HG03575 (cell line): ENCODE data around the gene PDE4DIP.
"Not testable (repeated sequence)": the region's sequence is repeated elsewhere in the genome, so short reads cannot be mapped to it uniquely, and the experiment has no call there.

Source experiments
- ATAC-seq: cut with Tn5 transposase; IDR thresholded peaks from one replicate; pipeline ENCODE4 v1.9.1; 2021; ENCODE audit not compliant: unreplicated experiment, insufficient number of reproducible peaks, low FRiP score; ENCODE audit errors: extremely low read depth

The PDE4DIP gene

DNA sequence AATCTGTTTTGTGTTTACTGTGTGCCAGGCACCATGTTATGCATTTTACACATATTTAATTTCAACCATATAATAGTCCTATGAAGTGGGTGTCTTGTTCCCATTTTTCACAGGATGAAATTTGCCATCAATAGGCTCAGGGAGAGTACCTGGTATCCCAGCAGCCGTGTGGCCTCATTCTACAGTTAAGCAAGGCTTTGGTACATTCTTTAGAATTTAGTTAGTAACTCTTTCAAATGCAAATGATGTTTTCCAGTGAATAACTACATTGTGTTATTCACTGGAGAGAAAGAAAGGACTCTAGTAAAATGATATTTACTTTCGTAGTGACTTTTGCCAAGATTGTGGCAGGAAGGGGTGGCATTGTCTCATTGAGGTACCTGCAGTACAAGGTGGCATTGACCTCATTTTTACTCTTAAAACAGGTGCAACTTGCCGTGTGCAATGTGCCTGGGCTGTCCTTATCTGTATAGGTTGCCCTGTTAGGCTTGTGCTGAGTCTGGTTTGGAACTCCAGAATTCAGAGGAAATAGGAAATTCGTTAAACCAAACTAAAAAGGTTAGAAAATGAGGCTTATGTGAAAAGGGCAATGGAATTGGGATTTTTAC lies 65.1 kb downstream of the PDE4DIP start:
- ATAC-seq: not testable (repeated sequence)

DNA sequence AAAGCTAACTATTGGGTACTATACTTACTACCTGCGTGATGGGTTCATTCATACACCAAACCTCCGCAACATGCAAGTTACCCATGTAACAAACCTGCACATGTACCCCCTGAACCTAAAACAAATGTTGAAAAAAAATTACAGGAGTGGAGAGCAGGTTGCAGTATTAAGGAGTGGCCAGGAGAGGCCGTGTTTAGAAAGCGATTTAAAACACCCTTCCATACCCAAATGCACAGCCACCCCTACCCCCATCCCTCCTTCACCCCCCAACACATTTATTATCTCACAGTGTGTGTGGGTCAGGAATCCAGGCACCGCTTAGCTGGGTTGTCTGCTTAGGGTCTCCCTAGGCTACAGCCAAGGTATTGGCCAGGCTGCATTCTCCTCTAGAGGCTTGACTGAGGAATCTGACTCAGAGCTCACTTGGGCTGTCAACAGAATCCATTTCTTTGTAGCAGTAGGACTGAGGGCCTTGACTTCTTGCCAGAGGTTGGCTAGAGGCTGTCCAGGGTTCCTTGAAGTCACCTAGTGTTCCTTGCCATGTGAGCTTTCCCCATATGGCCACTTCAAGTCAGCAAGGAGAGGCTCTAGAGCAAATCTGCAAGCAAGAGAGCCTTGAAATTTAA lies 67.2 kb downstream of the PDE4DIP start:
- ATAC-seq: not testable (repeated sequence)

DNA sequence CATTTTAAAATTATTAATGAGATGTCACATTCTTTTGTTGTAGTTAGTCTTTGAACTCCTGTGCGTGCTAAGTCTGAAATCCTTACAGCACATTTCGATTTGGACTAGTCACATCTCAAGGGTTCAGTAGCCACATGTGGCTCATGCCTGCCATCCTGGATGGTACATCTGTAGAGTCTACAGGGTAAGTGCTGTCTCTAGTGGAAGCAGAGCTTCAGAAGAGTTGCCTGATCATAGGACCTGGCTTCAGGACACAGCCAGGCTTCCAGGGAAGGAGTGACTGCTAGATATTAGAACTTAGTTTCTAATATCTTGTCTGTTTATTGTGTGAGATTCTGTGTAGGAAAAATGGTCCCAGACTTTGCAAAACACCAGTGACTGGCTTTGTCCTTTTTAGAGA lies 72.0 kb downstream of the PDE4DIP start:
- ATAC-seq: not testable (repeated sequence)

DNA sequence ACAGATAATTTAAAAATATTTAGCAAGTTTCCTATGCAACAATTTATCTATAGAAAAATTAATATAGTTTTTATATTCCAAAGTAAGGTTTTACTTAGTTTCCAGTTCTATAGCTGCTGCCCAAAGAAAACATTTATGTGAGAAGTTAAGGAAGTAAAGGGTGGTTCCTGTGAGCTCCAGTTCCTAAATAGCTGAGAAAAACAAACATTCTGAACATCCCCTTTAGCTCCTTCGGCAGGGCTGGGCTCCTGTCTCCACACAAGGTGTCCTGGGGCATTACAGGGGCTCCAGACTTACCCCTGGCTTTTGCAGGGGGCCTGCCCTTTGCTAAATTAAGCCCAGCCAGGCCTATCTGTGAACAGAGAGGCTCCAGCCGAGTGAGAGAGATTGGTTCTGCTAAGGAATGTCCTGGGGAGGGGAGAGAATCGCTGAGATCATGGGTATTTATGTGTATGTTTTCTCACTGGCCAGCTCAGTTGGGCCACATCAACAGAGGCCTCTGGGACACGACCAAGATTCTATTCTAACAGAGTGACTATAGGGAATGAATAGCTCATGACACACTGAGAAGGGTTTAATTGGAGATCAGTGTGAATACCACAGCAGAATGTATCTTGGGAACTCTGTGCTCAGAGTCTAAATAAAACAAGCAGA lies 72.6 kb downstream of the PDE4DIP start:
- not testable (repeated sequence) for ATAC-seq

DNA sequence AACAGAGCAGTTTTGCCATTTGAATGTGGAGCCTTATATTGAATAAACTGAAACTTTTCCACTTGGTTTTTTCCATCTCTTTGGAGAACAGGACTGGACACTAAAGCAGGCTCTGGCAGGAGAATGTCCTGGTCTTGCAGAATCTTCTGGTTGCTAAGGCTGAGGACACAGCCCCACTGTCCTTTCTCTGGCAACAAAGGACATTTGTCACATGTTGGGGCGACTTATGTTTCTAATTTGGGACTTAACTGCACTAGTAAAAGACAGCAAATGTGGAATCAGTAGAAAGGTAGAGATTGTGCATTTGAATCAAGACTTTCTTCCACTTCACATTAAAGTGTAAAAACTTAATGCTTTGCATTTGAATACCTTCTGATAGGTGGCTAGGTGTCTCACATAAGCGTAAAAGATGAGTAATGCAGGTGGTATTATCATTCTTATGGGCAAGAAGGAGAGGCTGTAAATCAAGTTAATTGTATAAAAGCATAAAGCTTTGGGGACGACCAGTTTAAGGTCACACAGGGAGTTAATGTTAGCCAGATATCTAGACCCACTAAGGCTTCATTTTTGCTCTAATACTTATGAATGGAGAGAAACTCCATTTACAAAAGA lies 74.7 kb downstream of the PDE4DIP start:
- ATAC-seq: not testable (repeated sequence)

DNA sequence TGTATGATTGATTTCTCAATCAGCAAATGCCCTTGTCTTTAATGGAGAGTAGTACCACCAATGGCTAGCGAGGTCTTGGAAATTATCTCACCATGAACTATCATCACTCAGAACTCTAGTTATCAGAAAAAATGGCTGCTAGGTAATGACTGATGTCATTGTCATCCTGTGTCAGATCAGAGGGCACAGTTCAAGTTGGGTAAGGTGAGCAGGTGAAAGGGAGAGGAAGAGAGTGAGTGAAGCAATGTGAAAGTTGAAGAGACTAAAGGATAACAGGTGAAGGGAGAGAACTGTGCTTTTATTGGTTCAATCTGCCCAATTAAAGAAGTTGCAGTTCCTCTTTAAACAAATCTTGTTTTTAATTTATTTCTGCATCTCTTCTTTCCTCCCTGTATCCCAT lies 76.8 kb downstream of the PDE4DIP start:
- ATAC-seq: not testable (repeated sequence)

DNA sequence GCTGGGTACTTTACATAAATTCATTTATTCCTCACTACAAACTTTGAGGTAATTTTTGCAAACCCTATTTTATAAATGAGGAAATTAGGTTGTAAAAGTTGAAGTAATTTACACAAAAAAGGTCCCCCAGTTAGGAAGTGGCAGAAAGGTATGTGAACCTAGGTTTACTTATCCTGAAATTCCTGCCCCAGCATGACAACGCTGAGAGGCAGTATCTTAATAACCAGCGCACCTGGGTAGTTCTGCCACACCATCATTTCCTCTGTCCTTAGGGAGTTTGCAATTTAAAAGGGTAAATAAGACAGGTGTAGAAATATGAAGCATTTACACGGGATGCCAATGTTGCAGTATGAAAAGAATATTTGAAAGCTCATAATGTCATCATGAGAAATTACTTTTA lies 79.6 kb downstream of the PDE4DIP start:
- not testable (repeated sequence) for ATAC-seq

DNA sequence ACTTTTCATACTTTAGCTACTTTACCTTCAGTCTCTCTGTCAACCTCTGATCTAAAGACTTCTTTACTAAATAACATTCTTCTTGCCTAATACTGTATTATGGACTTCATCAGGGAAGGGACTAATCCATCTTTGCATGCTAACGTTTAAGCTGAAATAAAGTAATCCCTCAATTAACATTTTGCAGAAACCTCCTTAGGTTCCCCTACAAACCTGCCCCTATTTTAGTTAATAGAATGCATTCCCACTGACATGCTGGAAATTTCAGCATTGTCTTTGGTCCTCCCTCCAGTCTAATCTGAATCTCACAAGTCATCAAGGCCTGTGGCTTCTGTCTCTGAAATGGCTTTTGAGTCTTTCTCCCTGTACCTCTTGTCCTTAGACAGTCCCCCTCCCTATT lies 83.4 kb downstream of the PDE4DIP start:
- ATAC-seq: not testable (repeated sequence)

DNA sequence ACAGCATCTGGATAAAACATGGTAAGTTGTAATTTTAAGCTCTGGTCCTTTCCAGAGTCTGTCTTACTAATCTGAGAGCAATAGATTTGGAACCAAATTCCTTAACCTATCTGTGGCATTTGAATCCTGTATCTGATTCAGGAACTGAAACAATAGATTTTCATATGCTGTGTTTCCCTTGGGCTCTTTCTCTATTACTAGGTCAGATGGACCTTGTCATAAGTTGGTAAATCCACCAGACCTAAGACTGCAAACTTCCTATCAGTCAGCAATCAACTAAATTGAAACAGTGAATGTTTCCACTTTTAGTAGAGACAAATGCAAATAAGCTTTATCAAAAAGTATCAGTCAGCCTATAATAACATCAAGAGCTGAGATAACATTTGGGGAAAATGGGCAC lies 85.0 kb downstream of the PDE4DIP start:
- not testable (repeated sequence) for ATAC-seq

DNA sequence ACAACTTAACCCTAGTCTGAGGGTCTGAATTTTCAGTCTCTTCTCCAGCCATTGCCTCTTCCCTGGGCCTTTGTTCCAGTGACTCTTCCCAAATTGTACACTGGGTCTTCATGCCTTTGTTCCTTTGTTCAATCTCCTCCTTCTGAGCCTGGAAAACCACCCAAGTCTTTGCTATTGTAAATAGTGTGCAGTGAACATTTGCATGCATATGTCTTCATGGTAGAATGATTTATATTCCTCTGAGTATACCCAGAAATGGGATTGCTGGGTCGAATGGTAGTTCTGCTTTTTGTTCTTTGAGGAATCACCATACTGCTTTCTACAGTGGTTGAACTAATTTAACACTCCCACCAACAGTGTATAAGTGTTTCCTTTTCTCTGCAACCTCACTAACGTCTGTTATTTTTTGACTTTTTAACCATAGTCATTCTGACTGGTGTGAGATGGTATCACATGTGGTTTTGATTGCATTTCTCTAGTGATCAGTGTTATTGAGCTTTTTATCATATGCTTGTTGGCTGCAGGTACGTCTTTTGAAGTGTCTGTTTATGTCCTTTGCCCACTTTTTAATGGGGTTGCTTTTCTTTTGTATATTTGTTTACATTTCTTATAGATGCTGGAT lies 91.3 kb downstream of the PDE4DIP start:
- ATAC-seq: not testable (repeated sequence)

DNA sequence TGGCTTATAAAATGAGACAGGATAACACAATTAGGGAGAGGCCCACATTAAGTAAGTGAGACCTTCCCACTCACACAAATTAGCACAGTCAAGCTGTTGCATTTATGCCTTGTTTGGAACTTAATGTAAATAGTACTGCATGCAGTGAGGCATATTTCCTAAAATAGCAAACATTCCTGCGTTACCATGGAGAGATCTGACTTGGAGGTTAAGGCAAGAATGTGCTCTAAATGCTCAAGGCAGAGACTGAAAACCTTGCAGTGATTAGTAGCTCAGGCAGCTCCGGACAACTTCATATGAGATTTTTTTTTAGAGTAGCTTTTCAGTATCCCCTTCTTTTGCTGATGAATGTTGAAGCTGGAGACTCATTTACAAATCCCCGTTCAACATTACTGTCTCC lies 98.7 kb downstream of the PDE4DIP start:
- ATAC-seq: not testable (repeated sequence)

DNA sequence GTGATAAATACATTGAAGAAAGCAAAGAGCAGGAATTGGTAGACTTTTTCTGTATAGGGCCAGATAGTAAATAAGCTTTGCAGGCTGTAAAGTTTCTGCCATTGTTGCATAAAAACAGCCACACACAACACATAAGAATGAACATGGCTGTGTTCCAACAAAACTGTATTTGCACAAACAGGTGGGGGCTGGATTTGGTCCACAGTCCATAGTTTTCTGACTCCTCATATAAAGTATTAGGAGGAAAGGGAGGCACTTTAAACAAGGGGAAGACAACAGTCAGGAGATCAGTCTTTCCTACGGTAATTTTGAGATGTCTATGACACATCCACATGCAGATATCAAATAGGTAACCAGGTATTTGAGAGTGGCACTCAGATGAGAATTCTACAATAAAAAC lies 100.9 kb downstream of the PDE4DIP start:
- ATAC-seq: not testable (repeated sequence)

DNA sequence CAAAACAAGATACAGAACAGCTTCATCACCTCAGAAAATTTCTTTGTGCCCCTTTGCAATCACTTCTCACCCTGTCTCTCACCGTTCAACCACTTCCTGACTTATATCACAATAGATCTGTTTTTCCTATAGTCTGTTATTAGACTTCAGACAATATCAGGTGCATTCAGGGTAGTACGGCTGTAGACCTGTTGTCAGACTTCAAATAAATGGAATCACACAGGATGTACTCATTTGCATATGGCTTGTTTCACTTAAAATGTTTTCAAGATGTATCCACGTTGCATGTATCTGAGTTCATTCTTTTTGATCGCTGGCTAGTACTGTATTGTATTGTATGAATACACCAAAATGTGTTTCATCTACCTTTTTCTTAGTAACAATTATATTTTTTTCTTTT lies 104.5 kb downstream of the PDE4DIP start:
- not testable (repeated sequence) for ATAC-seq

DNA sequence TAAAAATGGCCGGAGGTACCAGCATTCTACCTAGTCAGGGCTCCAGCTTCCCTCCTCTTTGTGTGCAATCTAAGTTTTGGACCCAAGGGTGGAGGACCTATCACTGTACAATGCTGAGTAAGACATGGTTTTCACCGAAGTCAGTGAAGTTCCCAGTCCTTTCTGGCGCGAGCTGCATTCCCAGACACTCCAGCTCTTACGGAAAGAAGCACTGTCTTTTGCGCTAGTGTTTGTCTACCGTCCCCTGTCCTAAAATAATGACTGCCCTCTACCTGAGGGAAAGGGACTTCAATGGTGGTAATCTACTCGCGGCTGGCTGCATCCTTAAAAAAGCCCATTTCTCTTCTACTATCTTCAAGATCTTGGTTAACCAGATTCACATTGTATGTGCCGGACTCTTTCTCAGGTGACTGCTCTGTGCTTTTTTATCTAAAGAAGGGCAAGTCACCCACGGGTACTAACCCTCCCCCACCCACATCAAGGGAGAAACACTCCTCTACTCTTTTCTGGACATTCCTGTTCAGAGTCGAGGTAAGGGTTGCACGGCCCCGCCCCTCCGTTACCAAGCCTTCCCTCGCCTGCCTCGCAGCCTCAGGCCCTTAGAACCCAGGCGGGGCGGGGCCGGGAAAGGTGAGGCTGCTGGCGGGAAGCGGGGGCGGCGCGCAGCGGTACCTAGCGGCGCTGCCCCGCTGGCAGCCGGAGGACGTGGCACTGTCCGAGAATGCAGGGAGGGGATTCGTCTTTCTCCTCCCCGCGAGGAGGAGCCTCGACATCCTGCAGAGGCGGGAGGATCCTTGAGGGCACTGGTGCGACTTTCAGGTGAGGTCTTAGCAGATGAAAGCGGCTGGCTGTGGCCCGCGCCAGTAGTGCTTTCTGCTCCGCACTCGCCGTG lies 107.4 kb downstream of the PDE4DIP start:
- ATAC-seq: not testable (repeated sequence)

DNA sequence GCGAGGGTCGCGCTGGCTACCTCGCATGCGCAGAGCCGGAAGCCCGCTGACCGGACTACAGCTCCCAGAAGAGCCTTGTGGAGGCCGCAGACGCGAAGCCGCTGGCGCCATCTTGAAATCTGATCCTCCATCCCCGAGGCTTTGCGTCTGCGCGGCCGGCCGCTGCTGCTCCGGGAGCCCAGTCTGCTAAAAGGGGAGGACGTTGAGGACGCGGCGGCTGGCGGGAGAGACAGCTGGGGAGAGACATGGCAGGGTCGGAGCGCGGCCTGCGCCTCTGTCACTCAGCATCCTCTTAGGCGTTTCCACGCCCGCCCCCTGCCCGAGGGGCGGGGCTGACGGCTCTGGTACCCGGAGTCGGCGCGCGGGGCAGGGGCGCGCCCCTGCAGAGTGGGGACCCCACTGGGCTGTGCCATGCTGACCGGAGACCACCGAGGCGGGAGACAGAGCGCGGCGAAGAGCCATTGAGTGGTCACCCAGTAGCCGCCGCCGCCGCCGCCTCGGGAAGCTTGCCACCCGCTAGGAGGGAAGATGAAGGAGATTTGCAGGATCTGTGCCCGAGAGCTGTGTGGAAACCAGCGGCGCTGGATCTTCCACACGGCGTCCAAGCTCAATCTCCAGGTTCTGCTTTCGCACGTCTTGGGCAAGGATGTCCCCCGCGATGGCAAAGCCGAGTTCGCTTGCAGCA lies 108.2 kb downstream of the PDE4DIP start:
- not testable (repeated sequence) for ATAC-seq

DNA sequence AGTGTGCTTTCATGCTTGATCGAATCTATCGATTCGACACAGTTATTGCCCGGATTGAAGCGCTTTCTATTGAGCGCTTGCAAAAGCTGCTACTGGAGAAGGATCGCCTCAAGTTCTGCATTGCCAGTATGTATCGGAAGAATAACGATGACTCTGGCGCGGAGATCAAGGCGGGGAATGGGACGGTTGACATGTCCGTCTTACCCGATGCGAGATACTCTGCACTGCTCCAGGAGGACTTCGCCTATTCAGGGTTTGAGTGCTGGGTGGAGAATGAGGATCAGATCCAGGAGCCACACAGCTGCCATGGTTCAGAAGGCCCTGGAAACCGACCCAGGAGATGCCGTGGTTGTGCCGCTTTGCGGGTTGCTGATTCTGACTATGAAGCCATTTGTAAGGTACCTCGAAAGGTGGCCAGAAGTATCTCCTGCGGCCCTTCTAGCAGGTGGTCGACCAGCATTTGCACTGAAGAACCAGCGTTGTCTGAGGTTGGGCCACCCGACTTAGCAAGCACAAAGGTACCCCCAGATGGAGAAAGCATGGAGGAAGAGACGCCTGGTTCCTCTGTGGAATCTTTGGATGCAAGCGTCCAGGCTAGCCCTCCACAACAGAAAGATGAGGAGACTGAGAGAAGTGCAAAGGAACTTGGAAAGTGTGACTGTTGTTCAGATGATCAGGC lies 108.8 kb downstream of the PDE4DIP start:
- ATAC-seq: not testable (repeated sequence)

DNA sequence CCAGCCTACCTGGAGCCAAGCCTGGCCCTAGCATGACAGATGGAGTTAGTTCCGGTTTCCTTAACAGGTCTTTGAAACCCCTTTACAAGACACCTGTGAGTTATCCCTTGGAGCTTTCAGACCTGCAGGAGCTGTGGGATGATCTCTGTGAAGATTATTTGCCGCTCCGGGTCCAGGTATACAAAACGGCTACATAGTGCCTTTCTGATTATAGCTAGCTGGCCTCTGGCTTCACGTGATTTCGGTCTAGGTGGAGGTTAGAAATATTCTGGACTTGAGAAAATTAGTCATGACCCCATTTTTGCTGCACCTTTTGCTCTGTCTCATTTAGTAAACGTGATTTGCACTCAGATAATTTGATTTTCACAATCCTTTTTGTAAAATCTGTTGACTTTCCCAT lies 109.5 kb downstream of the PDE4DIP start:
- ATAC-seq: not testable (repeated sequence)
